ENCODE results near the gene GAMT.

DNA sequence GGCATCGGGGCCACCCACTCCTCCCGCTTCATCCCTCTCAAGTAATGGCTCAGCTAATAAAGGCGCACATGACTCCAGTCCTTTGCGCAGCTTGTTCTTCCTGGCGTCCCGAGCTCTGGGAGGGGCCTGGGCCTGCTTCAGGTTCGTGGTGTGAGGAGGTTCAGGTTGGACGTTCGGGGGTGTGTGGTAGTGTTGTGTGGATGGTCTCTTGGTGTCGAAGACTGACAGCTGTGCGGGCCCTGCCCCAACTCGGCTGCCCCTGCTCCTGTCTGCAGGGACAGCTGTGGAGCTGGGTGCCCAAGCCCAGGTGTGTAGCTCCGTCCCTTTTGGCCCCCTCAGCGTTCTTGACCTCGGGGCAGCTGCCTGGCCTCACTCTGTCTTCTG, 39.1 kb upstream of the GAMT start:
- no peak for TF ChIP-seq GATA2 (IDR thresholded peaks at IDR 0.05; ENCODE audit: low read depth, low read length)
- TF ChIP-seq GATA3 (IDR thresholded peaks at IDR 0.05; ENCODE audit: low read depth, low read length), result no peak
